Lung (tissue), 12 donors: ENCODE results near the gene LBHD2. TPM values are rescaled to one million over a fixed set of nuclear protein-coding genes. Genes with fewer than 3 reads are reported as not detected.

ENCODE experiments used
- ATAC-seq: fragments of 200-7000 bp; cut with Tn5 transposase; one replicate; pipeline ENCODE4 v1.9.1; 2020; ENCODE audit warnings: moderate number of reproducible peaks; ENCODE audit not compliant: insufficient read depth, low FRiP score
- DNase-seq, 3 donors: peaks; one replicate each; pipeline ENCODE4 v3.0.0-alpha.2; 2013 to 2017
- H3K27ac ChIP-seq, 2 donors: one replicate each; pipeline ENCODE4 v1.5.1; 2013; ENCODE audit warnings: mild to moderate bottlenecking in 2 of 2, moderate library complexity in 2 of 2, control low read depth in 1 of 2, inconsistent platforms in 1 of 2, low read depth in 1 of 2, low read length in 1 of 2
- H3K27me3 ChIP-seq, 3 donors: one replicate each; pipeline ENCODE4 v1.5.1; 2013; ENCODE audit warnings: low read length in 2 of 3; ENCODE audit not compliant: control insufficient read depth in 3 of 3, insufficient read depth in 3 of 3
- H3K36me3 ChIP-seq, 4 donors: one replicate each; pipeline ENCODE4 v1.5.1; 2013; ENCODE audit warnings: low read length in 4 of 4, mild to moderate bottlenecking in 1 of 4, moderate library complexity in 1 of 4; ENCODE audit not compliant: control insufficient read depth in 4 of 4, insufficient read depth in 4 of 4
- H3K4me1 ChIP-seq, 5 donors: one replicate each; pipeline ENCODE4 v1.5.1; 2013; ENCODE audit warnings: low read length in 5 of 5, mild to moderate bottlenecking in 2 of 5, moderate library complexity in 1 of 5; ENCODE audit not compliant: control insufficient read depth in 5 of 5, insufficient read depth in 5 of 5
- H3K4me3 ChIP-seq: one replicate; pipeline ENCODE4 v1.5.1; 2013; ENCODE audit warnings: mild to moderate bottlenecking, control low read depth, moderate library complexity
- H3K9ac ChIP-seq, 2 donors: one replicate each; pipeline ENCODE4 v1.5.1; 2013; ENCODE audit warnings: low read length in 2 of 2, control low read depth in 1 of 2; ENCODE audit not compliant: insufficient read depth in 1 of 2
- H3K9me3 ChIP-seq, 4 donors: one replicate each; pipeline ENCODE4 v1.5.1; 2013; ENCODE audit warnings: low read length in 3 of 4, mild to moderate bottlenecking in 1 of 4, moderate library complexity in 1 of 4; ENCODE audit not compliant: control insufficient read depth in 4 of 4, insufficient read depth in 3 of 4
- WGBS, 2 donors: extraction: QIAGEN DNeasy Blood & Tissue Kit; methylation state at CpG; one replicate each; pipeline ENCODE4 v1.1.7; 2013; 5-methylcytosine and 5-hydroxymethylcytosine counted together
- polyA plus RNA-seq, 2 donors: library from polyadenylated mRNA; stranded (reverse); fragments of 200-250 nt; gene quantifications; one replicate each; pipeline ENCODE4 v1.2.1, GENCODE V29; 2013
- total RNA-seq, 2 donors: library from RNA; depleted of rRNA in 1 of 2; stranded (reverse); fragments of >200 nt in 1 of 2; gene quantifications; one replicate each; pipeline ENCODE4 v1.2.1, GENCODE V29; 2014 to 2021
- TF ChIP-seq, protein P1 (sequence below): IDR thresholded peaks from 2 replicates; pipeline ENCODE4 v1.5.1; 2012; ENCODE audit warnings: mild to moderate bottlenecking; ENCODE audit errors: control extremely low read depth, extremely low read depth
- donor health status: control.
- donor health status: control.
- donor health status: Bipolar disorder and iron deficiency.
- donor health status: healthy.
- donor health status: DM: yes; HTN: yes; CAD: no.

Gene LBHD2
- total and polyA plus RNA-seq, 4 donors: 0.08 TPM; not detected in 3

DNA sequence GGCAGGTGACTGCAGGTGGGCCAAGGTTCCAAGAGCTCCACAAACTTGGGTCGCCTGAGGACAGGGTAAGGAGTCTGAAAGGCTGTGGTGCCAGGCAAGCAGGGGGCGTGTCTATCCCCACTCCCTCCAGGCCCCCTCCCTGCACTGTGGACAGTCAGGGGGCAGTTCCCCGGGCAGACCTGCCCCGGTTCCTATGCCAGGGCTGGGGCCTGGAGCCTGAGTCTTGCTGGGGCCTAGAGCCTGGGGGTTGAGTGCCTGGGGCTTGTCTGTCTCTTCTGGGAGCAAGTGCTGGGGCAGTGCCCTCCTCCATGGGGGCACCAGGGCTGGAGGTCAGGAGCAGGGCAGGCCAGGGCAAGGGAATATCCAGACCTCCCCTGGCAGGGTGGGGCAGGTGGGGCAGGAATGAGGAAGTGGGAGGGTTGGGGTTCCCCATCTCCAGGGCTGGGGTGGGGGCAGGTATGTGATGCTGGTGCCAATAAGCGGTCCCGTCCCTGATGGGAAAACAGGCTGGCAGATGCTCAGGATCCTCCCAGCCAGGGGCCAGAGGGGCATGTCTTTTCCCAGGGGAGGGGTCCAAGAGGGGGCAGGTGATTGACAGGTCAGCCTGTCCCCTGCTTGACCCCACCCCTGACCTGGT lies 27.3 kb downstream of the LBHD2 start:
- 62 to 73% methylated on average over 6 of the region's 6 CpGs for WGBS, 2 donors
- Histone ChIP-seq H3K4me1 (peaks cover 0 to 23% (median 0%) of the 10 kb centered on the region in 5 donors), H3K27me3 (no peaks in the 10 kb centered on the region), H3K9ac (no peak overlapping the region), H3K9me3 (no peaks in the 10 kb centered on the region), H3K4me3 (no peak overlapping the region), H3K36me3 (no peaks in the 10 kb centered on the region), H3K27ac (no peak overlapping the region)
- no peak for ATAC-seq
- TF ChIP-seq, protein P1, sequence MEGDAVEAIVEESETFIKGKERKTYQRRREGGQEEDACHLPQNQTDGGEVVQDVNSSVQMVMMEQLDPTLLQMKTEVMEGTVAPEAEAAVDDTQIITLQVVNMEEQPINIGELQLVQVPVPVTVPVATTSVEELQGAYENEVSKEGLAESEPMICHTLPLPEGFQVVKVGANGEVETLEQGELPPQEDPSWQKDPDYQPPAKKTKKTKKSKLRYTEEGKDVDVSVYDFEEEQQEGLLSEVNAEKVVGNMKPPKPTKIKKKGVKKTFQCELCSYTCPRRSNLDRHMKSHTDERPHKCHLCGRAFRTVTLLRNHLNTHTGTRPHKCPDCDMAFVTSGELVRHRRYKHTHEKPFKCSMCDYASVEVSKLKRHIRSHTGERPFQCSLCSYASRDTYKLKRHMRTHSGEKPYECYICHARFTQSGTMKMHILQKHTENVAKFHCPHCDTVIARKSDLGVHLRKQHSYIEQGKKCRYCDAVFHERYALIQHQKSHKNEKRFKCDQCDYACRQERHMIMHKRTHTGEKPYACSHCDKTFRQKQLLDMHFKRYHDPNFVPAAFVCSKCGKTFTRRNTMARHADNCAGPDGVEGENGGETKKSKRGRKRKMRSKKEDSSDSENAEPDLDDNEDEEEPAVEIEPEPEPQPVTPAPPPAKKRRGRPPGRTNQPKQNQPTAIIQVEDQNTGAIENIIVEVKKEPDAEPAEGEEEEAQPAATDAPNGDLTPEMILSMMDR: no peak
- no peak for DNase-seq

DNA sequence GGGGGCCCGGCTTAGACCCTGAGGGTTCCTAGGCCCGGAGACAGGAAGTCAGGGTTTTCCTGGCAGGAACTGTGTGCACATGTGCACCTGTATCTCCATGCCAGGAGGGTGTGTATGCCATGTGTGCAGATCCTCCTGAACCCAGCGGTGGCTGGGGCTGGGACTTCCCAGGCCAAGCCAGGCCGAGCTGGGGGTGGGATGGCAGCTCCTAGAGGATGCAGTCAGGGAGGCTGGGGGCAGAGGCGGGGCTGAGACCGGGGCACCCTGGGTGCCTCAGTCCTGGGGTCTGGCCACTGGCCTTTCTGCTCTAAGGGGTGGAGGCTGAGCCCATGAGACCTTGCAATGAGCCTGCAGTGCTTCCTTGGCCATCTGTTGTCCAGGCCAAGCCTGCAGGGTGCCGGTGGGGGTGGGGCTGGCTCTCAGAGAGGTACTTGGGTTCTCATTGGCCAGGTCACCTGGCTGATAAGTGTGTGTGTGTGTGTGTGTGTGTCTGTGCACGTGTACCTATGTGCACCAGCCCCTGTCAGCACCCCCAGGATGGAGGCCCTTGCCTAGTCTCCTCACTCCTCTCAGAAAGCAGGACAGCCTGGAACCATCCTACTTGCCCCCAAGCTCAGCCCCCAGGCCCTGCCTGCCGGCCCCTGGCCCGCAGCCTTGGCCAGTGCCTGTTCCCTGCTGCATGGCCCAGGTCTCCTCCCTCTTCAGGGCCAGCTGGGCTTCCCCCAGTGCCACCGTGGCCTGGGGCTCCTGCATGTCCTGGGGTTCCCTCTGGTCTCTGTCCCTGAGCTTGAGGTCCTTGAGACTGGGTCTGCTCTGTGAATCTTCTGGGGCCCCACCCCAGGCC lies 28.6 kb downstream of the LBHD2 start:
- DNase-seq (no peak), ATAC-seq (no peak)
- 46 to 59% methylated on average over 11 of the region's 11 CpGs for WGBS, 2 donors
- no peak overlapping the region for H3K9ac ChIP-seq
- H3K27me3 ChIP-seq: no peaks in the 10 kb centered on the region
- H3K9me3 ChIP-seq: no peaks in the 10 kb centered on the region
- H3K4me3 ChIP-seq: no peak overlapping the region
- no peak overlapping the region for H3K27ac ChIP-seq
- H3K36me3 ChIP-seq: no peaks in the 10 kb centered on the region
- H3K4me1 ChIP-seq: peaks cover 0 to 23% (median 0%) of the 10 kb centered on the region in 5 donors
- TF ChIP-seq, protein P1: no peak

DNA sequence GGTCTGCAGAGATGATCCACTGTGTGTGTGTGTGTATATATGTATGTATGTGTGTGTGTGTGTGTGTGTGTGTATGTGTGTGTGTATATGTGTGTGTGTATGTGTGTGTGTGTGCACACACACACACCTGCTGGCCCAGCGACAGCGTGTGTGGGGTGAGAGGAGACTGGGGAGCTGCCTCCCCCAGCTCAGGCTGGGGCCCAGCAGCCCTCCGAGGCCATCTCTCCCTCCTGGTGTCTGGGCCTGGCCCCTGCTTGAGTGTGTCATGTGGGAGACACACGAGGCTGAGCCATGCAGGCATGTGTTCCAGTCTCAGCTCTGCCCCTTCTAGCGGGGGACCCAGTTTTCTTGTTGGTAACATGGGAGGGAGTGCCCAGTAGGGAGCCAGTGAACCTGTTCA lies 29.3 kb downstream of the LBHD2 start:
- H3K9me3 ChIP-seq: no peaks in the 10 kb centered on the region
- DNase-seq: no peak
- H3K4me1 ChIP-seq: peaks cover 0 to 22% (median under 1%) of the 10 kb centered on the region in 5 donors
- ATAC-seq: no peak
- TF ChIP-seq, protein P1: no peak
- H3K36me3 ChIP-seq: no peaks in the 10 kb centered on the region
- no peak overlapping the region for H3K27ac ChIP-seq
- WGBS, 2 donors: 62 to 83% methylated on average over 5 of the region's 5 CpGs
- H3K27me3 ChIP-seq: no peaks in the 10 kb centered on the region
- no peak overlapping the region for H3K4me3 ChIP-seq
- H3K9ac ChIP-seq: no peak overlapping the region
